ENCODE measurements around the gene CHCHD10. TPM values are rescaled to one million over a fixed set of nuclear protein-coding genes. Genes with fewer than 3 reads are reported as not detected.

Gene CHCHD10
- total RNA-seq, 2 experiments from 2014 or later, result 62.4 to 63.2 TPM

DNA sequence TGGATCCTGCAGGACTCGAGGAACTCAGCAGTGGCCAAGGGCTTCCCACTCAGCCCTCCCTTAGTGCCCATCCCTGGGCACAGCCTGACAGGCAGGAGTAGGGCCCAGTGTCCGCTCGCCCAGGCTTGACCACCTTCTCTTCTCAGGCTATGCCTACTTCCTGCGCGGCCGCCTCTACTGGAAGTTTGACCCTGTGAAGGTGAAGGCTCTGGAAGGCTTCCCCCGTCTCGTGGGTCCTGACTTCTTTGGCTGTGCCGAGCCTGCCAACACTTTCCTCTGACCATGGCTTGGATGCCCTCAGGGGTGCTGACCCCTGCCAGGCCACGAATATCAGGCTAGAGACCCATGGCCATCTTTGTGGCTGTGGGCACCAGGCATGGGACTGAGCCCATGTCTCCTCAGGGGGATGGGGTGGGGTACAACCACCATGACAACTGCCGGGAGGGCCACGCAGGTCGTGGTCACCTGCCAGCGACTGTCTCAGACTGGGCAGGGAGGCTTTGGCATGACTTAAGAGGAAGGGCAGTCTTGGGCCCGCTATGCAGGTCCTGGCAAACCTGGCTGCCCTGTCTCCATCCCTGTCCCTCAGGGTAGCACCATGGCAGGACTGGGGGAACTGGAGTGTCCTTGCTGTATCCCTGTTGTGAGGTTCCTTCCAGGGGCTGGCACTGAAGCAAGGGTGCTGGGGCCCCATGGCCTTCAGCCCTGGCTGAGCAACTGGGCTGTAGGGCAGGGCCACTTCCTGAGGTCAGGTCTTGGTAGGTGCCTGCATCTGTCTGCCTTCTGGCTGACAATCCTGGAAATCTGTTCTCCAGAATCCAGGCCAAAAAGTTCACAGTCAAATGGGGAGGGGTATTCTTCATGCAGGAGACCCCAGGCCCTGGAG, 15.7 kb upstream of the CHCHD10 start:
- Mint-ChIP-seq H3K27ac (no peak overlapping the region), H3K27me3 (no peaks in the 10 kb centered on the region), H3K4me3 (no peak overlapping the region), H3K36me3 (ENCODE audit: low read depth) (no peaks in the 10 kb centered on the region), H3K9me3 (no peaks in the 10 kb centered on the region), H3K4me1 (peaks cover 23% of the 10 kb centered on the region)
- ChIA-PET CTCF (interaction anchor here (1.0 kb wide), 1 partner anchor 66 kb away, joined by 3 read pairs; no protein-coding TSS in a partner anchor), POLR2A (no interaction called here)
- no peak for DNase-seq

- DNase-seq, result no peak
- no peaks in the 10 kb centered on the region for H3K27me3 Mint-ChIP-seq
- H3K4me3 Mint-ChIP-seq, result no peak overlapping the region
- ChIA-PET CTCF (interaction anchor here (1.0 kb wide), 1 partner anchor 67 kb away, joined by 3 read pairs; no protein-coding TSS in a partner anchor), POLR2A (no interaction called here)
- H3K27ac Mint-ChIP-seq, result no peak overlapping the region
- H3K9me3 Mint-ChIP-seq, result no peaks in the 10 kb centered on the region
- peaks cover 16% of the 10 kb centered on the region for H3K4me1 Mint-ChIP-seq
- H3K36me3 Mint-ChIP-seq (ENCODE audit: low read depth), result no peaks in the 10 kb centered on the region
These were observed 14.9 kb upstream of the CHCHD10 start for GRCh38 chr22:23782703-23783102.

DNA sequence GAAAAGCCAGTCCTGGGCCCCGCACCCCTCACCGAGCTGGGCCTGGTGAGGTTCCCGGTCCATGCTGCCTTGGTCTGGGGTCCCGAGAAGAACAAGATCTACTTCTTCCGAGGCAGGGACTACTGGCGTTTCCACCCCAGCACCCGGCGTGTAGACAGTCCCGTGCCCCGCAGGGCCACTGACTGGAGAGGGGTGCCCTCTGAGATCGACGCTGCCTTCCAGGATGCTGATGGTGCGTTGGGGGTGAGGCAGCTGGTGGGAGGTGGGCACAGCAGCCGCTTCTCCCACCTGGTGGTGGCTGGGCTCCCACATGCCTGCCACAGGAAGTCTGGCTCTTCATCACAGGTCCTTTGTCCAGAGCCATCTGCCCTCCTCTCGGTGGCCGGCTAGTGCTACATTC, 14.5 kb upstream of the CHCHD10 start:
- ChIA-PET POLR2A (no interaction called here), CTCF (interaction anchor here (1.0 kb wide), 1 partner anchor 67 kb away, joined by 3 read pairs; no protein-coding TSS in a partner anchor)
- H3K27me3 Mint-ChIP-seq, result no peaks in the 10 kb centered on the region
- H3K4me1 Mint-ChIP-seq, result peaks cover 13% of the 10 kb centered on the region
- no peak overlapping the region for H3K4me3 Mint-ChIP-seq
- no peak overlapping the region for H3K27ac Mint-ChIP-seq
- no peaks in the 10 kb centered on the region for H3K36me3 Mint-ChIP-seq (ENCODE audit: low read depth)
- DNase-seq, result no peak
- no peaks in the 10 kb centered on the region for H3K9me3 Mint-ChIP-seq

GRCh38 chr22:23781511-23782183, 13.9 kb upstream of the CHCHD10 start:
- CTCF ChIA-PET, result no interaction called here
- H3K27ac Mint-ChIP-seq, result no peak overlapping the region
- POLR2A ChIA-PET, result no interaction called here
- H3K4me1 Mint-ChIP-seq, result peaks cover 12% of the 10 kb centered on the region
- no peaks in the 10 kb centered on the region for H3K36me3 Mint-ChIP-seq (ENCODE audit: low read depth)
- H3K4me3 Mint-ChIP-seq, result no peak overlapping the region
- no peaks in the 10 kb centered on the region for H3K9me3 Mint-ChIP-seq
- no peaks in the 10 kb centered on the region for H3K27me3 Mint-ChIP-seq
- DNase-seq, result no peak

GRCh38 chr22:23781065-23781464, 13.3 kb upstream of the CHCHD10 start:
- H3K9me3 Mint-ChIP-seq, result no peaks in the 10 kb centered on the region
- H3K27me3 Mint-ChIP-seq, result no peaks in the 10 kb centered on the region
- DNase-seq, result no peak
- no peaks in the 10 kb centered on the region for H3K36me3 Mint-ChIP-seq (ENCODE audit: low read depth)
- H3K4me3 Mint-ChIP-seq, result no peak overlapping the region
- ChIA-PET POLR2A (interaction anchor here (1.0 kb wide), 1 partner anchor 14 kb away, joined by 3 read pairs; no protein-coding TSS in a partner anchor), CTCF (no interaction called here)
- no peak overlapping the region for H3K27ac Mint-ChIP-seq
- peaks cover 6% of the 10 kb centered on the region for H3K4me1 Mint-ChIP-seq

DNA sequence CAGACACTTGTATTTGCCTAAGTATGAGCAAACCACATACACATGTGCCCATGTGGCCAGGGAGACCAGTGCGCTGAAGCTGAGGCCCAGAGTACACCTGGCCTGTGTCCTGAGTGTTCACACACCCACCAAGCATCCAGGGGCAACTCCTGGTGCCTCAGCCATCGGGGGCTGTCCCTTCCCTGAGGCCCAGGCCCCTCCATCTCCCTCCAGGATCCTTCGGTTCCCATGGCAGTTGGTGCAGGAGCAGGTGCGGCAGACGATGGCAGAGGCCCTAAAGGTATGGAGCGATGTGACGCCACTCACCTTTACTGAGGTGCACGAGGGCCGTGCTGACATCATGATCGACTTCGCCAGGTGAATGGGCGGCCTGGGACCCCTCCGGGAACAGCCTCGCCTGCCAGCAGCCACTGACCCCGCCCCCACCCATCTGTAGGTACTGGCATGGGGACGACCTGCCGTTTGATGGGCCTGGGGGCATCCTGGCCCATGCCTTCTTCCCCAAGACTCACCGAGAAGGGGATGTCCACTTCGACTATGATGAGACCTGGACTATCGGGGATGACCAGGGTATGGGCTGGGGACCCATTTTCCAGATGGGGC, 12.5 kb upstream of the CHCHD10 start:
- no peak overlapping the region for H3K27ac Mint-ChIP-seq
- H3K36me3 Mint-ChIP-seq (ENCODE audit: low read depth), result no peaks in the 10 kb centered on the region
- ChIA-PET CTCF (no interaction called here), POLR2A (interaction anchor here (1.0 kb wide), 1 partner anchor 13 kb away, joined by 3 read pairs; no protein-coding TSS in a partner anchor)
- H3K4me1 Mint-ChIP-seq, result peaks cover 4% of the 10 kb centered on the region
- H3K9me3 Mint-ChIP-seq, result no peaks in the 10 kb centered on the region
- H3K4me3 Mint-ChIP-seq, result no peak overlapping the region
- DNase-seq, result no peak
- H3K27me3 Mint-ChIP-seq, result no peaks in the 10 kb centered on the region

GRCh38 chr22:23779731-23780130, 12.0 kb upstream of the CHCHD10 start:
- POLR2A ChIA-PET, result no interaction called here
- H3K36me3 Mint-ChIP-seq (ENCODE audit: low read depth), result no peaks in the 10 kb centered on the region
- H3K9me3 Mint-ChIP-seq, result no peaks in the 10 kb centered on the region
- no peaks in the 10 kb centered on the region for H3K27me3 Mint-ChIP-seq
- DNase-seq, result no peak
- H3K4me3 Mint-ChIP-seq, result no peak overlapping the region
- H3K4me1 Mint-ChIP-seq, result peaks cover 4% of the 10 kb centered on the region
- no peak overlapping the region for H3K27ac Mint-ChIP-seq
- CTCF ChIA-PET, result no interaction called here

DNA sequence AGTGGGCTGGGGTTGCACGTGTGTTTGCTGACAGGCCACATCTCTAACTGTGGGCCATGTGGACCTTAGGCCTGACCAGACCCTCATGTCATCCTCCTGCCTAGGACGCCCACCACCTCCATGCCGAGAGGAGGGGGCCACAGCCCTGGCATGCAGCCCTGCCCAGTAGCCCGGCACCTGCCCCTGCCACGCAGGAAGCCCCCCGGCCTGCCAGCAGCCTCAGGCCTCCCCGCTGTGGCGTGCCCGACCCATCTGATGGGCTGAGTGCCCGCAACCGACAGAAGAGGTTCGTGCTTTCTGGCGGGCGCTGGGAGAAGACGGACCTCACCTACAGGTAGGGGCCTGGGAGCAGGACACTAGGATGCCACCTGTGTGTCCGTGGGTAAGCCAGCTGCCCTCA, 11.3 kb upstream of the CHCHD10 start:
- DNase-seq, result no peak
- Mint-ChIP-seq H3K27ac (no peak overlapping the region), H3K4me3 (no peak overlapping the region), H3K9me3 (no peaks in the 10 kb centered on the region), H3K36me3 (ENCODE audit: low read depth) (no peaks in the 10 kb centered on the region), H3K4me1 (no peaks in the 10 kb centered on the region), H3K27me3 (peaks cover 5% of the 10 kb centered on the region)
- ChIA-PET CTCF (no interaction called here), POLR2A (no interaction called here)

GRCh38 chr22:23778577-23778900, 10.8 kb upstream of the CHCHD10 start:
- Mint-ChIP-seq H3K27me3 (peaks cover 10% of the 10 kb centered on the region), H3K27ac (no peak overlapping the region), H3K4me1 (no peaks in the 10 kb centered on the region), H3K4me3 (no peak overlapping the region), H3K9me3 (no peaks in the 10 kb centered on the region), H3K36me3 (ENCODE audit: low read depth) (no peaks in the 10 kb centered on the region)
- ChIA-PET POLR2A (interaction anchor here (1.1 kb wide), 1 partner anchor 11 kb away, joined by 3 read pairs; no protein-coding TSS in a partner anchor), CTCF (no interaction called here)
- DNase-seq, result no peak

DNA sequence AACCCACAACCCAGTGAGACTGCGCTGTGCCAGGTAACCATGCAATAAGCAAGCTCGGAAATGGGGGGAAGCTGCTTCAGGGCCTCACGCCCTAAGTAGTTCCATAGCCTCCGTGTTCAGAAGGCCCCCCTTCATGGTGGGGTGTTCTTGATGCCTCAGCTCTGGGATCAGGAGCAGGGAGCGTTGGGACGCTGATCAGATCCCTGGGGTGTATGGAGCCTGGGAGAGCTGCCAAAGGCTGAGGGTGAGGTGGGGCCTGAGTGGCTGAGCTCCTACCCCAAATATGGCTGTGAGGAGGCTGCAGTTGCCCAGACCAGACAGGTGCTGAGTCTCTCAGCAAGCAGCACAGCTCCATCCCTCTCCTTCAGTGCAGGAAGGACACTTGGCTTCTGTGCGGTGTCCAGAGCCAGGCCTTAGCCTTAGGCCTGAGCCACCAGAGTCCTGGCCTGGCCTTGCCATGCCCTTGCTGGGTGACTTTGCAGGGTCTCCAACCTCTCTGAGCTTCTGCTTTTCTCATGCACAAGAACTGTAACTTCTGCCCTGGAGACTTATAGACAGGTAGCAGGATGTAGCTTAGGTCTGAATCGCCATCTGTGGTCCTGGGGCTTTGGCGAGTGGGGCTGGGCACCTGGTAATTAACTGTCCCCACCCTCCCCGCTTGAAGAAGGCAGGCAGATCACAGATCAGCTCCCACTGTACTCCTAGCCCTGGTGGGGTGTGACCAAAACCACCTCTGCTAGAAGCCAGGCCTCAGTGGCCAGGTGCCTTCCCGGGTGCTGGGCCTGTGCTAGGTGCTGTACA, 10.2 kb upstream of the CHCHD10 start:
- H3K27ac Mint-ChIP-seq, result no peak overlapping the region
- no peaks in the 10 kb centered on the region for H3K36me3 Mint-ChIP-seq (ENCODE audit: low read depth)
- POLR2A ChIA-PET, result interaction anchor here (1.1 kb wide), 1 partner anchor 11 kb away, joined by 3 read pairs; no protein-coding TSS in a partner anchor
- no peak for DNase-seq
- CTCF ChIA-PET, result no interaction called here
- H3K27me3 Mint-ChIP-seq, result peaks cover 15% of the 10 kb centered on the region
- no peaks in the 10 kb centered on the region for H3K9me3 Mint-ChIP-seq
- H3K4me1 Mint-ChIP-seq, result peaks cover 5% of the 10 kb centered on the region
- H3K4me3 Mint-ChIP-seq, result no peak overlapping the region

DNA sequence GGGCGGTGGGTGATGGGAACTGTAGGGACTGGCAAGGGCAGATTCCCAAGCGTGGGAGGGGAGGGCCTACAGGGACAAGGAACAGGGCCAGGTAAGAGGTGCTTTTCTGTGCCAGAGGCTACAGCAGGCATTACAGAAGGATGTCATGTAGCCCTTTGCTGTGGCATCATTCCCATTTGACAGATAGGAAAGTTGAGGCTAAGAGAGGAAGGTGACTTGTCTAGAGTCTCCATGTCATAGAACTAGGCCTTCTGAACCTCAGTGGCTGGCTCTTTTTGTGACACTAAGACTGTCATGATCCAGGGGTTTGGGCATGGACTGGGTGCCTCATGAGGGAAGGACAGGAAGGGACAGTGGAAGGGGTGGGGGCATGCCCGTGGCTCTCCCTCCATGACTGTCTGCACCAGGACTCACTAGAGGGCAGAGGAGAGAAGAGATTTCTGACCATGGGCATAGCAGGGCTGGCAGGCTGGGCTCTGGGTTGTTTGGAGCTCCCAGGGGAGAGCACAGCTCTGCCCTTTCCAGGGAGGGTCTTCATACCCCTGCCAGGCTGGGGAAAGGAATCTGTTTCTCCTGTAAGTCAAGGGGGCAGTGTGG, 8.1 kb upstream of the CHCHD10 start:
- no peaks in the 10 kb centered on the region for H3K36me3 Mint-ChIP-seq (ENCODE audit: low read depth)
- no peak for DNase-seq
- no peak overlapping the region for H3K27ac Mint-ChIP-seq
- peaks cover 15% of the 10 kb centered on the region for H3K4me1 Mint-ChIP-seq
- peaks cover 16% of the 10 kb centered on the region for H3K27me3 Mint-ChIP-seq
- ChIA-PET POLR2A (interaction anchor here (2.5 kb wide), 1 partner anchor 10 kb away, joined by 17 read pairs; the partner anchor contains the start of gene SMARCB1), CTCF (interaction anchor here (0.8 to 1.1 kb wide), 2 partner anchors 12 to 74 kb away, joined by 4 to 5 read pairs; no protein-coding TSS in a partner anchor)
- H3K9me3 Mint-ChIP-seq, result no peaks in the 10 kb centered on the region
- no peak overlapping the region for H3K4me3 Mint-ChIP-seq

GRCh38 chr22:23774922-23775436, 7.2 kb upstream of the CHCHD10 start:
- Mint-ChIP-seq H3K4me3 (no peak overlapping the region), H3K36me3 (ENCODE audit: low read depth) (no peaks in the 10 kb centered on the region), H3K4me1 (peaks cover 18% of the 10 kb centered on the region), H3K9me3 (no peaks in the 10 kb centered on the region), H3K27ac (no peak overlapping the region), H3K27me3 (peaks cover 16% of the 10 kb centered on the region)
- CTCF ChIA-PET, result interaction anchor here (0.8 to 1.1 kb wide), 2 partner anchors 13 to 75 kb away, joined by 4 to 5 read pairs; no protein-coding TSS in a partner anchor
- POLR2A ChIA-PET, result interaction anchor here (1.0 to 2.5 kb wide), 4 partner anchors 9 to 83 kb away, joined by 3 to 17 read pairs (median 4); partner anchors contain the start of genes DERL3, SLC2A11 and SMARCB1
- DNase-seq, result no peak

All from activated CD4-positive, alpha-beta memory T cell treated with anti-CD3 and anti-CD28 coated beads, Interleukin-2, amount 10 ng/mL, durations not matched to agents 7 days and 5 days (primary cell).